ENCODE measurements around the gene SLC10A3.
A peak's percentile ranks its signal among the peaks of the same experiment; 100 is the strongest.

Gene SLC10A3, protein sequence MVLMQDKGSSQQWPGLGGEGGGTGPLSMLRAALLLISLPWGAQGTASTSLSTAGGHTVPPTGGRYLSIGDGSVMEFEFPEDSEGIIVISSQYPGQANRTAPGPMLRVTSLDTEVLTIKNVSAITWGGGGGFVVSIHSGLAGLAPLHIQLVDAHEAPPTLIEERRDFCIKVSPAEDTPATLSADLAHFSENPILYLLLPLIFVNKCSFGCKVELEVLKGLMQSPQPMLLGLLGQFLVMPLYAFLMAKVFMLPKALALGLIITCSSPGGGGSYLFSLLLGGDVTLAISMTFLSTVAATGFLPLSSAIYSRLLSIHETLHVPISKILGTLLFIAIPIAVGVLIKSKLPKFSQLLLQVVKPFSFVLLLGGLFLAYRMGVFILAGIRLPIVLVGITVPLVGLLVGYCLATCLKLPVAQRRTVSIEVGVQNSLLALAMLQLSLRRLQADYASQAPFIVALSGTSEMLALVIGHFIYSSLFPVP

DNA sequence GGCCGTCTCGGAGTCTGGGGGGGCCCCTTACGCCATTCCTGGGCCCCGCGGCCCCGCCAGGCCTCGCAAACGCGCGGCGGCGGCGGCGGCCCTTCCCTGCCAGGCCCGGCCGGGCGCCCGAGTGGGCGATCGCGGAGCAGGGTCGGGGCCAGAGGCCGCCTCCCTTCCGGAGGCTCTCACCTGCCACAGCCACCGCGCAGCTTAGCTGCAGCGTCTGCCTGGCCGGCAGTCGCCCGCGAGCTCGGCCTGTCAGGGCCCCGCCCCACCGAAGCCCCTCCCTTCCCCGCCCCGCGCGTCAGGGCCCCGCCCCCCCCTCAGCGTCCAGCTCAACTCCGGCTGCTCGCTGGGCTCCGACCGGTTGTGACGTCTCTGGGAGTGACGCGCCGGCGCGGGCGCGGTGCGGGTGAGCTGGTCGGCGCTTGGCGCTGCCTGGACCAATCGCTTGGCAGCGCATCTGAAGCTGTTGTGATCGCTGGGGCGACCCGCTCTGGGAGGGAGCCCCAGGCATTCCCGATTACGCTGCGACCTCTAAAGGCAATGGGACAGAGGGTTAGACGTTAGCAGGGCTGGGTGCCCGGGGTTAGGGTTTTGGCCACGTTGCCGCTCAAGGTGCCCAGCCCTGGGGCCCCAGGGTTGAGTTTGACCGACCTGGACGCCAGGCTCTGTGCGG, at the start of gene SLC10A3:
Gene SLC10A3 (minus strand): TSS at position 216 of the 670 bp plus-strand sequence. CDS start 1,689 bp downstream, outside the sequence.
- peak; percentile 81 for DNase-seq

DNA sequence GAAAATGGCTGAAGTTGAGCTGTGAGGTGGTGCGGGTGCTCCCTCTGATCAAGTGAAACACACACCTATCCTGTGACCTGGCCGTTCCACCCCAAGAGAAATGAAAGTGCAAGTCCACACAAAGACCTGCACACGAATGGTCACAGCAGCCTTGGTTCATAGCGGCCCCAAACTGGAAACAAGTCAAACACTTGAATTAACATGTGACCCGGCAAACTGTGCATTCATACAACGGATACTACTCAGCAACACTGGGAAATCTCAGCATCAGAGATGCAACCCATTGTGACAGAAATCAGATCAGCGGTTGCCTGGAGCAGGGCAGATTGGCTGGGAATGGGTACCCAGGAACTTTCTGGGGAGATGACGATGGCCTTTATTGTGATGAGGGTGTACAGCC, 48.6 kb upstream of the SLC10A3 start:
- no peak for DNase-seq

DNA sequence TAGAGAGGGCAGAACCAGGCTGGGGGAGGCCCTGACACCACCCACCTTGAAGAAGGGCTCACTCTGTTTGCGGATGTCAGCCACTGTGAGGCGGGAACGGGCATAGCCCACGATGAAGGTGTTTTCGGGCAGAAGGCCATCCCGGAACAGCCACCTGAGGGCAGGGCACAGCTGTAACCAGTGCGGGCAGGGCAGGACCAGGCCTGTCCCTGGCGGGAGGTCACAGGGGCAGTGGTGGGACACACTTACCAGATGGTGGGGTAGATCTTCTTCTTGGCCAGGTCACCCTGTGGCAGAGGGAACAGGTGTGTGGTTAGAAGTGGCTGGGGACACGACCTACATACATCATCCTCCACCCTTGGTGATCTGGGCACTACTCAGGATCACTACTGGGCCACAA, 45.5 kb upstream of the SLC10A3 start:
- DNase-seq: no peak

DNA sequence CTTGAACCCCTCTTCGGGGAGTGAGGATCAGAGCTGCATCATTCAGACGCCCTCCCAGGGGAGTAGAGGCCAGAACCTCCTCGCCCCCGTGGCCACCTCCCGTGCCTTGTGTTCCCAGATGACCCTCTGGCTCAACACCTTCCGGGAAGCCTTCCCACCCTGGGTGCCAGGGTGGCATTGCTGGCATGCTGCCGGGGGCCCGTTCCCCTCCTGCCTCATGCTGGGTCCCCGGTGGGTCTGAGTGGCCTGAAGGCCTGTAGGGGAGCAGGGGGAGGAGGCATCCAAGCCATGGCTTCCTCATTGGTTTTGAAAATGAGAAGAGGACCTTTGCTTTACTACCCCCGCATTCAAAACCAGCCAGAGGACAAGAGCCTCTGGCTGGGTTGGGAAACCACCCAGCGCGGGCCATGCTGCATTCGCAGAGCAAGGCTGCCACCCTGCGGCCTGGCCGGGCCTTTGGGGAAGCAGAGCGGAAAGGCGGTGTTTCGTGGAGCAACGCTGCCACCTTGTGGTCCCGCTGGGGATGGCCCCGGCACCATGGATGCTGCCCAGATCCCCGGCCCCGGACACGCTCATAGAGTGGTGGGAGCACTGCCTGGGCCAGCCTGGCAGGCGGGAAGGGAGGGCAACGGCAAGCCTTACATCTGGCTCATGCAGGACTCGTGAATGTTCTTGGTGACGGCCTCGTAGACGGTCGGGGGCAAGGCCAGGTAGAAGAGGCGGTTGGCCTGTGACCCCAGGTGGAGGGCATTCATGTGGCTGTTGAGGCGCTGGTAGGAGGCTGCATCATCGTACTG, 44.3 kb upstream of the SLC10A3 start:
- DNase-seq: peak; percentile 90

DNA sequence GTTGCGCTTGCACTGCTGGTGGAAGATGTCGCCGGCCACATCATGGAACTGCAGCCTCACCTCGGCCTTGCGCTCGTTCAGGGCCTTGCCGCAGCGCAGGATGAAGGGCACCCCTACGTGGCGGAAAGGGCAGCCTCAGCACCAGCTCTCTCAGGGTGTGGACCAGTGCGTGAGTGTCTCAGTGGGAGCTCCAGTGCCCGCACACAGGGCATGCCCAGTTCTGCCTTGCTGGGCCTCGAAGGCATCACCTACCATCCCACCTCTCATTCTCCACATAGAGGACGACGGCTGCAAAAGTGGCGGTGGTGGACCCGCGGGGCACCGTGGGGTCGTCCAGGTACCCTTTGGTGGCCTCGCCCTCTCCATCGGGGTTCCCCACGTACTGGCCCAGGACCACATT, 42.3 kb upstream of the SLC10A3 start:
- no peak for DNase-seq

DNA sequence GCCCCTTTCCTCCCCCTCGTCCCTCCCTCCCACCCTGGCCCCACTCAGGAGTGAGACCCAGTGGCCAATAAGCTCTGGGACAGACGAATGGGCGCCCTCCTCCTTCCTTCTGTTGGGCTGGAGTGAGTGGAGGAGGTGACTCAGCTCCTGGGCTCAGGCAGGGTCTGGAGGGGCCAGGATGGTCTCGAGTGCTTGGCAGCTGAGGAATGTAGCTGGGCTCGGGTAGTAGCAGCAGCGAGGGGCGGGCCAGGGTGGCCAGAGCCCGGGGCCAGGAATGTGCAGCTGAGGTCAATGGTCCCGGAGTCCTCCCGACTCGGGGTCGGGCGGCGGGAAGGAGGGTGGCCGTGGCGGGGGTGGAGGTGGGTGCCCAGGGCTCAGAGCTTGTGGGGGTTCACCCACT, 41.2 kb upstream of the SLC10A3 start:
- DNase-seq: no peak

DNA sequence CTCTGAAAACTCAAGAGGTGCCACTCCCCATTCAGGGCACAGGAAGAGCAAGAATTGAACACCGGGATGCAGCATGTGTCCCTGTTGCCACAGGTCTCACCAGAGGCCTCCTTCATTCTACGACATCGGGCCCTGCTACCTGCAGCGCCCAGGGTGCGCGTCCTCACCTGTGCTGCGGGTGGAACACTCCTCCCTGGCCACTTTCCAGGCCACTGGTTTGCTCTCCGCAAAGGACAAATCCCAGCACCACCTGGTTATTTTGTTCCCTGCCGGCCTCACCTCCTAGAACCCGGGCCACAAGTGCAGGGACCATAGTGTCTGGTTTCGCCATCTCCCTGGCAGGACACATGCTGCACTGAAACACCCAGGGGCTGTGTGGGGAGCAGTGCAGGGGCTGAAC, 39.9 kb upstream of the SLC10A3 start:
- DNase-seq: no peak

DNA sequence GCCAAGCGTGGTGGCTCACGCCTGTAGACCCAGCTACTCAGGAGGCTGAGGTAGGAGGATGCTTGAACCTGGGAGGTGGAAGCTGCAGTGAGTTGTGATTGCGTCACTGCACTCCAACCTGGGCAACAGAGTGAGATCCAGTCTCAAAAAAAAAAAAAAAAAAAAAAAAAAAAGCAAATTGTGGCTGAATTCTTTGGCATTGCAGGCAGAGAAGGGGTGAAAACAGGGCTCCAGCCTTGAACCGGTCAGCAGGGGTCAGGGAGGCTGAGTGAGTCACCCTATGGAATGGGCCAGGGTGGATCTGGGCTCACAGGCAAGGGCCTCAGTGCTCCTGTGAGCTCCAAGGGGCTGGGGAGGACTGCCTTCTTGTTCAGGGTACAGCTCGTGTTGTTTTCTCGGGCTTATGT, 38.8 kb upstream of the SLC10A3 start:
- no peak for DNase-seq

DNA sequence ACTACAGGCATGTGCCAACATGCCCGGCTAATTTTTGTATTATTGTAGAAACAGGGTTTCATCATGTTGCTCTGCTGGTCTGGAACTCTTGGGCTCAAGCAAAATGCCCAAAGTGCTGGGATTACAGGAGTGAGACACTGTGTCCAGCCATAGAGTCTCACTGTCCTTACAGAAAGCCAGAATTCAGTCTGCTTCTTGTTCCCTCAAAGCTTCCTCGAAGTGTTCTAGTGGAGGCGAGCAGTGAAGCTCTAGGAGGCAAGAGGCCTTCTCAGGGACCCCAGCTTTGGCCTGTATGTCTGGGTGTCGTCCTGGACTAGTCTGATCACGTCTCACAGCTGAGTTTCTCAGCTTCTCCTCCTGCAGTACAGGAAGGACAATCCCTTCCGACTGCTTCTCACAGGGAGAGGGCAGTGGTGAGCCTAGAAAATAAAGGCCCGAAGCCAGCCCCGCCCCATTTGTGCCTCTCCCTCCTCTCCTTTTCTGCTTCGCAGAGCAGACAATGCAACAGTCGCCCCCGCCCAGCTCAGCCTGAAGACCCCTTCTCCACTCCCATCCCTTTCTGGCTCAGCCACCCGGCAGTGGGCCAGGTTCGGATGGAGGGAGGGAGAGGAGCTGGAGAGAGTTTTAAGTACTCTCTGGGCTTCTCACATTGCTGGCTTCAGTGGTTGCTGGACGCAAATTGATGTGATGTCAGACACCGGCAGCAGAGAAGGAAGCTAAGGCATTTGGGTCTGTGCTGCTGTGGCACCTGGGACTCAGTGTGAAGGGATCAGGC, 36.7 kb upstream of the SLC10A3 start:
- DNase-seq: peak; percentile 44

DNA sequence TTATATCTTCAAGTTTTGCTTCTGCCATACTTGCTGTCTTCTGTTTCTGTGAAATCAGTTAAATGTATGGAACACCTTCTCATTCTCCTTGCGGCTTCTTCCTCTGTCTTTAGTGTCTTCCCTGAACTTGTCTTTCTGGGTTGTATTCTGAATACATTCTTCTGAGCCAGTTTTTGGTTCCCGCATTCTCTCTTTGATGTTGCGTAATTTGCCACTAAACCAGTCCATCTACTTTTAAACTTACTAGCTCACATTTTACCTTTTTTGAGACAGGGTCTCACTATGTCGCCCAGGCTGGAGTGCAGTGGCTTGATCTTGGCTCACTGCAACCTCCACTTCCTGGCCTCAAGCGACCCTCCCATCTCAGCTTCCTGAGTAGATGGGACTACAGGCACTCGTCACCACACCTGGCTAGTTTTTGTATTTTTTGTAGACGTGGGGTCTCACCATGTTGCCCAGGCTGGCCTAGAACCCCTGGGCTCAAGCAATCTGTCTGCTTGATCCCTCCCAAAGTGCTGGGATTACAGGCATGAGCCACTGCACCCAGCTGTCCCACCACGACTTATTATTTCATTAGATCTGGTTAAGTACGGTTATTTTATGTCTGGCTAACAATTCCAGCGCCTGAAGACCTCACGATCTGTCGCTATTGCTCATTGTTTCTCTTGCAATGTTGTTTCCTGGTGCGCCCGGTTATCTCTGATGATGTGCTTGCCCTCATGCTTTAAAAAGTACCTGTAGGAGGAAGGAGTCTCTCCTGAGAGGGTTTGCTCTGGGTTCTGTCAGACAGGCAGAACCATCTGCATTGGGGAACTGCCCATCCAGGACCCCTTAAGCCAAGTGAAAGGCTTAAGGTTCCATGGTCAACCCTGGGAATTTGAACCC, 35.4 kb upstream of the SLC10A3 start:
- no peak for DNase-seq

DNA sequence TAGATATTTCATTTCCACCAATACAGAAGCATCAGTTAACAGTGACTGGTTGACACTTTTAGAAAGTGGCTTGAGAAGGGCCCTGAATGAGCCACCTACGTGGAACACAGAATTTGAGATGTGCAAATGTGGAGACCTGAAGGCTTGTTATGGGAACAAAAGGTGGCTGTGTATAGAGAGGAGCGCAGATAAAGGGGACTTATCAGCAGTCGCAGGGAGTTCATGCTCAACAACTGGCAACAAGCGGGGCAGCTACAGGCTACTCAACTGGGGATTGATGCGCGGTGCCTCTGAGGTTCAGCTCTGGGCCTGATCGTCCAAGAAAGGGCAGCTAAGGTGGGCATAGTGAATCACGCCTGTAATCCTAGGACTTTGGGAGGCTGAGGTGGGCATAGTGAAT, 29.0 kb upstream of the SLC10A3 start:
- no peak for DNase-seq

DNA sequence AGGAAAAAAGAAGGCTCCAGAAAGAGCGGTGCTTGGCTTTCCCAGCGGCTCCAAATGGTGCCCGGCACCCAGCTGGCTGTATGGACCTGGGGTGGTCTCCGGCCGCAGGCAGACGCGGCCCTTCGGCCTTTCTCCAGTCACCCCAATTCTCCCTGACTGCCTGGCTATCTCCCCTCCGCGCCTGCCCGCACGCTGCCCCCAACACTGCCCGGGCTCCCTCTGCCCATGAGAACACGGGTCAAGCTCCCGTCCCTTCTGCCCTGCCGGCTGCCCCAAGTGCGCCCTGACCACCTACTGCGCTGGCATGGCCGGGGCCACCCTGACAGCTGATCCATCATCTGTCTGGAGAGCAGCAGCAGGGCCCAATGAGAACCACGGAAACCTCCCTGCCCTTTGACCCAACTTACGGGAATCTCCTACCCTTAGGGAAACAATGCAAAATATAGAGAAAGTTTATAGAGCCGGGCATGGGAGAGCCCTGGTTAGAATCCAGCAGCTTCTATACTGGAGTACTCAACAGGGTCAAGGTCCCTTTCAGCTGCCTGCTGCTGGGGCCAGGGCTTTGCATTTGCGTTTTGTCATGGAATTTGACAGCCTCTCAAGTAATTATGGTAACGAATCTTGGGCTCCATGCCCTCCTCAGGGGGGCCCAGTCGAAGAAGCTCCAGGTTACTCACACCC, 26.8 kb upstream of the SLC10A3 start:
- no peak for DNase-seq

DNA sequence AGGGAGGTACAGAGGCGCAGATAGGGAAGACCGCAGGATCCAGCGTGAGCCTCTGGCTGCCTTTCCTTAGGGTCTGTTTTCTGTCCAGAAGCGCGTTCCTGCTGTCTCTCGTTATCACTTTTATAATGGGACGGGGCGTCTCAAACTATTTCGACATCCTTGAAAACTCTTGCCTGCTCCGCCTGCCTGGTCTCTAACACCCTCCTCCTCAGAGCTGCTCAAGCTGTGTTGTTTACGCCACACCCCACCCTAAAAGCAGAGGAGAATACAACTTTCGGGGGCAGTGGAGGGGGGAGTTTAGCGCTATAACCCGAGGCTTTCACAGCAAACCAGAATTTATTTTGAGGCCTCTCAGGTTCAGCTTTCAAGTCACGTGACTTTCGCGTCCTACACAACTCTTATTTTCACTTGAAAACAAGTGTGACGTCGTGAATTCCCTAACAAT, 26.2 kb upstream of the SLC10A3 start:
- no peak for DNase-seq

DNA sequence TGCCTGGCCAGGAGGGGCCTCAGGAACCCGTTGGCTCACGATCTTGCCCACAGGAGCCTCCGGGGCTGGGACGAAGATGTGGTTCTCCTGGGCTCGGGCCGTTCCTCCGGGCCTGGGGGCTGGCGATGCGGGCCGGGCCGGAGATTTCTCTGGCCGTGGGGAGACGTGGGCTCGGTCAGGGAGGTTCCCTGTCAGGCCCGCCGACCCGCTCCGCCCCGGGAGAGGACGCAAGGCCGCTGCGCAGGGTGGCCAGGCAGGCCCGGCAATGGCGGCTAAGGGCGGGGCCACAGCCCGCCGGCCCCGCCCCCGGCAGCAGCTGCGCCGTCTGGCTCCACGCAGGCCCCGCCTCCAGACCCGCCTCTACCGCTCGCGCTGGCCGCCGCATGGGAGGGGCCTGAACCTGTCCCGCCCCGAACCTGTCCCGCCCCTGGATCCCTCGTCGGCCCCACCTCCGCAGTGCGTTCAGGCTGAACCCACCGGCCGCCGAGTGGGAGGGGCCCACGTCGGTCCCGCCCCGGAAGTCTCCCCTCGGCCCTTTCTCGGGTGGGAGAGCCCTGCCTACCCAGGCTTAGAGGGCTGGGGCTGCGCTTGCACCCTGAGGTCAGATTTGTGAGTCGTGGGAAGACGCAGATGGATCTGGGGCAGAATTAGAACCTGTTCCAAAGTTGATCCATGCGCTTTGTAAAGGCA, 25.7 kb upstream of the SLC10A3 start, which contains the start of gene FAM3A:
Gene FAM3A (minus strand): TSS at position 267 of the 690 bp plus-strand sequence. CDS start 460 bp downstream, outside the sequence.
- peak; percentile 91 for DNase-seq

DNA sequence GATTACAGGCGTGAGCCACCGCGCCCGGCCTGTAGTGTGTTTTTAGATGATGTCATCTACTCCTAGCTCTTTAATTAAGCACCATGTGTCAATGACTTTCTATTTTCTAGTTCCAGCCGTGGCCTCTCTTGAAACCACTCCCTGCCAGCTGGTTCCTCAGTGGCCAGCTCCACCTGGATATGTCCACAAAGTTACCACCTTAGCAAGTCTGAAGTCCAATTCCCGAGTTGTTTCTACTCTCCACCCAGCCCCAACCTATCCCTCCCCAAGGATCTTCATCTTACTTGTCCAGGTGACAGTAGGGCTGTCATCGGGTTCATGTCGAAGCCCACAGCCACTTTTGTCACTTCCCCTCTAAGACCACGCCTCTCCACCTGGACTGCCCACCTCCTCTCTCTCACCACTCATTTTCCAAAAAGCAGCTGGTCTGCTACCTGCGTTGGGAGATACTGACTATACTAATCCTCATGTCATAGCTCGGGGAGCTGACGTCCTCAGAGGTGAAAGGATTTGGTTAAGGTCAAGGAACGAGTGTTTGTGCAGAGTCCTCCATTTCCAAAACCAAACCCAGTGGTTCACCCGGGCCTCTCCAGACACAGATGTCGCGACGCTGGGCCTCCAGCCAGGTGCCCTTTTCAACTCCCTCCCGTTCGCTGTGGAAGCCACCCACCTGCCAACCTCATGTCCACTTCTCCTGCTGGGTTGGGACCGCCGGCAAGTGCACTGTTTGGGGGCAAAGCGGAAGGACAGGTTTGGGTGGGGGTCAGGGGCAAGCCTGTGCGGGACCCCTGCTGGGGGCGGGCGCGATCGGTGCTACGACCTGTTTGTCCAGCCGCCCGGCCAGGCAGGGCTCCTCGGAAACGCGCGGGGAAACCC, 24.9 kb upstream of the SLC10A3 start:
- no peak for DNase-seq

DNA sequence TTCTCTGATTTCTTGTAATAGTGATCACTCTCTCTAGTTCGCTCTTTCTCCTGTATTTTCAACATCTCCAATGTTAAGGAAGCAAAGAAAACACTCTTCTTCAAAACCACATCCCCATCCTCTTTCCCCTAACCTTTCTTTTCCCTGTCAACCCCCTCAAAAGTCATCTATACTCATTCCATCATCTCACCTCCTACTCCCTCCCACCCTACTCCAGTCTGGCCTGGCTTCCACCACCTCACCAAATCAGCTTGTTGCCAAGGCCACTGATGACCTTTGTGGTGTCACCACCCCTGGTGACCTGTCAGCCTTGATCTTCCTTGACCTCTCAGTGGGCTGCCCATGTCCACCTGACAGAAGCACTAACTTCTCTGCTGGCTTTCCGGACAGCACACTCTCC, 23.3 kb upstream of the SLC10A3 start:
- no peak for DNase-seq

DNA sequence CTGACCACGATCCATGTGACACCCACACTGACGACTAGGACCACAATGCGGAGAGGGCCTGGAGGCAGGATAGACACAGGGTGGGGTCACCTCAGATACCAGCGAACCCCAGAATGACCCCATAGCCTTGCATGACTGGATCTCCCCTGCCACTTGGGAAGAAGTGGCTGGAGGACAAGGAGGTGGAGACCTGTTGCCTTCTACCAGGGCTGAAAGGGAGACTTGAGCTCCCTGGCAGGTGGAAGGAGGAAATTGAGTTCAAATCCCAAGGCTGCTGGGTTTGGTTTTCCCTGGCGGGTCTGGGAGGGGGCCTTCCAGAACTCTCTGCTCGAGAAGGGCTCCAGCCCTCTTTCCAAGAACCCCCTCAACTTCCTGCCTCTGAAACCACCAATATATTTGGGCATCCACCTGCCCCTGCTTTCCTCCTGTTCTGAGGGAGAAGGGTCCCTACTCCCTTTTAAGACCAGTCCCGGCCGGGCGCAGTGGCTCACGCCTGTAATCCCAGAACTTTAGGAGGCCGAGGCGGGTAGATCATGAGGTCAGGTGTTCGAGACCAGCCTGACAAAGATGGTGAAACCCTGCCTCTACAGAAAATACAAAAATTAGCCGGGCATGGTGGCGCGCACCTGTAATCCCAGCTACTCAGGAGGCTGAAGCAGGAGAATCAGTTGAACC, 22.6 kb upstream of the SLC10A3 start:
- no peak for DNase-seq

DNA sequence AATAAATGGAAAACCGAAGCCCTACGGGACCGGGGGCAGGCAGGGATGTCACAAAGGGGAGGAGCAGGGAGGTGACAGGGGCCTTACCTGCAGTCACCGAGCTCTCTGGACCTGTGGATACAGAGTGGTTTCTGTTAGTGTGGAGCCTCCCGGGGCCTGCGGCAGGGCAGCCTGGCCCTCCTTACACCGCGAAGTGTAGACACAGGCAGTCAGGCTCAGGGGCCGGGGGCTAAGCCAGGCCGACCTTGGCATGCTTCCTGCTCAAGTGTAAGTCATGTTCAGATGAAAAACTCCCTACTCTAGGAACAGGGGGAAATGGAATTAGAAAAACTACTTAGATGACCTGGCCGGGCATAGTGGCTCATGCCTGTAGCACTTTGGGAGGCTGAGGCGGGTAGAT, 21.3 kb upstream of the SLC10A3 start:
- no peak for DNase-seq

DNA sequence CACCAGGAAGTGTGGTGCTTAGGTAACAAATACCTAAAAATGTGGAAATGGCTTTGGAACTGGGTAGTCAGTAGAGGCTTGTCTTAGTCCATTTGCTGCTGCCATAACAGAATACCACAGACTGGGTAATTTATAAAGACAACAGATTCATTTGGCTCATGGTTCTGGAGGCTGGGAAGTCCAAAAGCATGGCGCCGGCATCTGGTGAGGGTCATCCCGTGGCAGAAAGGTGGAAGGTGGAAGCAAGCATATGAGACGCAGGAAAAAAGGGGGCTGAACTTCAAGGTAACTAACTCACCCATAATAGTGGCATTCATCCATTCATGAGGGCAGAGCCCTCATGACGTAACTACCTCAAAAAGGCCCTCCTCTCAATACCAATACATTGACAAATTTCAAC, 19.0 kb upstream of the SLC10A3 start:
- no peak for DNase-seq
